ENCODE data around the gene HYCC1. TPM values are rescaled to one million over a fixed set of nuclear protein-coding genes. Genes with fewer than 3 reads are reported as not detected.

HYCC1 gene
- total RNA-seq, 1 donor from 2014 or later, result 20.3 TPM

GRCh38 chr7:23012186-23012585 is 1.7 kb downstream of the HYCC1 start:
- H3K27ac Mint-ChIP-seq, result no peak overlapping the region
- no peaks in the 10 kb centered on the region for H3K4me1 Mint-ChIP-seq
- H3K36me3 Mint-ChIP-seq, result no peaks in the 10 kb centered on the region
- TF ChIP-seq CTCF (IDR thresholded peaks at IDR 0.05; ENCODE audit: unreplicated experiment), result no peak
- H3K9me3 Mint-ChIP-seq, result no peaks in the 10 kb centered on the region
- H3K27me3 Mint-ChIP-seq (ENCODE audit: low read depth), result no peaks in the 10 kb centered on the region
- no peak for DNase-seq (ENCODE audit: low spot score in 2 of 2, unreplicated experiment in 2 of 2)
- no peak overlapping the region for H3K4me3 Mint-ChIP-seq

GRCh38 chr7:23011222-23011924 is 2.6 kb downstream of the HYCC1 start:
- H3K4me1 Mint-ChIP-seq, result no peaks in the 10 kb centered on the region
- no peaks in the 10 kb centered on the region for H3K36me3 Mint-ChIP-seq
- no peaks in the 10 kb centered on the region for H3K9me3 Mint-ChIP-seq
- DNase-seq (ENCODE audit: low spot score in 2 of 2, unreplicated experiment in 2 of 2), result no peak
- H3K27ac Mint-ChIP-seq, result no peak overlapping the region
- H3K4me3 Mint-ChIP-seq, result no peak overlapping the region
- H3K27me3 Mint-ChIP-seq (ENCODE audit: low read depth), result no peaks in the 10 kb centered on the region
- TF ChIP-seq CTCF (IDR thresholded peaks at IDR 0.05; ENCODE audit: unreplicated experiment), result no peak

- no peak overlapping the region for H3K4me3 Mint-ChIP-seq
- H3K27ac Mint-ChIP-seq, result no peak overlapping the region
- DNase-seq (ENCODE audit: low spot score in 2 of 2, unreplicated experiment in 2 of 2), result no peak
- no peak for TF ChIP-seq CTCF (IDR thresholded peaks at IDR 0.05; ENCODE audit: unreplicated experiment)
- no peaks in the 10 kb centered on the region for H3K36me3 Mint-ChIP-seq
- H3K27me3 Mint-ChIP-seq (ENCODE audit: low read depth), result no peaks in the 10 kb centered on the region
- H3K9me3 Mint-ChIP-seq, result no peaks in the 10 kb centered on the region
- H3K4me1 Mint-ChIP-seq, result no peaks in the 10 kb centered on the region
Measured at GRCh38 chr7:23009303-23009702, 4.6 kb downstream of the HYCC1 start.

GRCh38 chr7:23004247-23004520 is 9.7 kb downstream of the HYCC1 start:
- Mint-ChIP-seq H3K4me1 (no peaks in the 10 kb centered on the region), H3K4me3 (no peak overlapping the region), H3K27me3 (ENCODE audit: low read depth) (no peaks in the 10 kb centered on the region), H3K27ac (no peak overlapping the region), H3K36me3 (no peaks in the 10 kb centered on the region), H3K9me3 (no peaks in the 10 kb centered on the region)
- DNase-seq (ENCODE audit: low spot score in 2 of 2, unreplicated experiment in 2 of 2), result no peak
- TF ChIP-seq CTCF (IDR thresholded peaks at IDR 0.05; ENCODE audit: unreplicated experiment), result no peak

GRCh38 chr7:23003505-23004246 is 10.3 kb downstream of the HYCC1 start:
- no peaks in the 10 kb centered on the region for H3K4me1 Mint-ChIP-seq
- no peak for TF ChIP-seq CTCF (IDR thresholded peaks at IDR 0.05; ENCODE audit: unreplicated experiment)
- no peaks in the 10 kb centered on the region for H3K36me3 Mint-ChIP-seq
- H3K4me3 Mint-ChIP-seq, result no peak overlapping the region
- no peaks in the 10 kb centered on the region for H3K9me3 Mint-ChIP-seq
- no peak overlapping the region for H3K27ac Mint-ChIP-seq
- H3K27me3 Mint-ChIP-seq (ENCODE audit: low read depth), result no peaks in the 10 kb centered on the region
- no peak for DNase-seq (ENCODE audit: low spot score in 2 of 2, unreplicated experiment in 2 of 2)
